ENCODE results near the gene KRTAP19-1.

Gene KRTAP19-1

DNA sequence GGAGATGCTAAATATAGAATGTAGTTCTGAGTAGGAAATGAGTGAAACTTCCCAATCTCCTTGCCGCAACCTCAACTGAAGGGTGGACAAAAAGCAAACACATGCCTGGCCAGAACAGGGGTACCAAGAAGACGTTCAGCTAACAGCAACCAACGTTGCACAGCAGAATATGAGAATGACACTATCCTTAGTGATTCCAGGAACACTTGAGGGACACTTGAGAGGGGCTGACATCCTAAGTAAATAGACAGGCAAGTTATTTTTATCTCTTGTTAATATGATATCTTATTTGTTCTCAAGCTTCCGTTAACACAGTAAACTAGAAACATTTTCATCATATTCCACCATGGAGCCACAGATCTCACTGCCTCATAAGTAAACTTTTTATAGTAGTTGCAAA lies 908 bp downstream of the KRTAP19-1 start (continued):
- no peak for TF ChIP-seq ZNF214 (tag by site-specific recombination; IDR thresholded peaks at IDR 0.05; ENCODE audit: borderline replicate concordance)

DNA sequence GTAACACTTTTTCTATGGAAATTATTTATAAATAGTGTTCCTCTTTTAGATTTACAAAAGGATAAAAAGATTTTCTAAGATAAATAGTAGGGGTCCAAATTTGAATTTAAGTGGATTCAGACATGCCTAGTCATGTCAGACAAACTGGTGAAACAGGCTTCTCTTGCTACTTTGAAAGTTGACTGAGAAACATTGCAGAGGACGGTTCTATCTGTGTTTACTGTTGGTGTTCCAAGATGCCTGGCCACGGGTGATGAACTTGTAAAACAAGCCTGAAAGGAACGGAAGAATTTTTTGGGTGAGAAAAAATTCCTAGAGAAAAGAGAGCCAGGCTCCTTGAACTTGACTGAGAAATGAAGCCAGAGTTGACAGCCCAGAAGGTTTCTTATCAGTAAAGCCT lies 2.2 kb downstream of the KRTAP19-1 start:
- POLR2A ChIA-PET = no interaction called here
- H3K4me1 ChIP-seq (ENCODE audit: control insufficient read depth, insufficient read depth, low read length) = no peaks in the 10 kb centered on the region
- CTCF ChIA-PET = no interaction called here
- H3K36me3 ChIP-seq (ENCODE audit: control insufficient read depth in 2 of 2, insufficient read depth in 1 of 2, low read length in 2 of 2) = no peaks in the 10 kb centered on the region
- H3K27ac ChIP-seq (ENCODE audit: extremely low read depth, low read depth, low read length) = no peak overlapping the region
- H3K9me3 ChIP-seq (ENCODE audit: control insufficient read depth, insufficient read depth, low read depth, low read length) = no peaks in the 10 kb centered on the region
- TF ChIP-seq MZF1 (tag by site-specific recombination; IDR thresholded peaks at IDR 0.05; ENCODE audit: borderline replicate concordance) = no peak
- no peak for TF ChIP-seq ZNF544 (tag by site-specific recombination; IDR thresholded peaks at IDR 0.05)
- TF ChIP-seq SCRT2 (tag by site-specific recombination; IDR thresholded peaks at IDR 0.05) = no peak
- no peak for TF ChIP-seq ZNF239 (tag by site-specific recombination; IDR thresholded peaks at IDR 0.05)
- TF ChIP-seq, protein P1, sequence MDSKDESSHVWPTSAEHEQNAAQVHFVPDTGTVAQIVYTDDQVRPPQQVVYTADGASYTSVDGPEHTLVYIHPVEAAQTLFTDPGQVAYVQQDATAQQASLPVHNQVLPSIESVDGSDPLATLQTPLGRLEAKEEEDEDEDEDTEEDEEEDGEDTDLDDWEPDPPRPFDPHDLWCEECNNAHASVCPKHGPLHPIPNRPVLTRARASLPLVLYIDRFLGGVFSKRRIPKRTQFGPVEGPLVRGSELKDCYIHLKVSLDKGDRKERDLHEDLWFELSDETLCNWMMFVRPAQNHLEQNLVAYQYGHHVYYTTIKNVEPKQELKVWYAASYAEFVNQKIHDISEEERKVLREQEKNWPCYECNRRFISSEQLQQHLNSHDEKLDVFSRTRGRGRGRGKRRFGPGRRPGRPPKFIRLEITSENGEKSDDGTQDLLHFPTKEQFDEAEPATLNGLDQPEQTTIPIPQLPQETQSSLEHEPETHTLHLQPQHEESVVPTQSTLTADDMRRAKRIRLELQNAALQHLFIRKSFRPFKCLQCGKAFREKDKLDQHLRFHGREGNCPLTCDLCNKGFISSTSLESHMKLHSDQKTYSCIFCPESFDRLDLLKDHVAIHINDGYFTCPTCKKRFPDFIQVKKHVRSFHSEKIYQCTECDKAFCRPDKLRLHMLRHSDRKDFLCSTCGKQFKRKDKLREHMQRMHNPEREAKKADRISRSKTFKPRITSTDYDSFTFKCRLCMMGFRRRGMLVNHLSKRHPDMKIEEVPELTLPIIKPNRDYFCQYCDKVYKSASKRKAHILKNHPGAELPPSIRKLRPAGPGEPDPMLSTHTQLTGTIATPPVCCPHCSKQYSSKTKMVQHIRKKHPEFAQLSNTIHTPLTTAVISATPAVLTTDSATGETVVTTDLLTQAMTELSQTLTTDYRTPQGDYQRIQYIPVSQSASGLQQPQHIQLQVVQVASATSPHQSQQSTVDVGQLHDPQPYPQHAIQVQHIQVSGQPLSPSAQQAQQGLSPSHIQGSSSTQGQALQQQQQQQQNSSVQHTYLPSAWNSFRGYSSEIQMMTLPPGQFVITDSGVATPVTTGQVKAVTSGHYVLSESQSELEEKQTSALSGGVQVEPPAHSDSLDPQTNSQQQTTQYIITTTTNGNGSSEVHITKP (tag by site-specific recombination; IDR thresholded peaks at IDR 0.05) = no peak
- TF ChIP-seq ZNF248 (tag by site-specific recombination; IDR thresholded peaks at IDR 0.05) = no peak
- TF ChIP-seq, protein P2, sequence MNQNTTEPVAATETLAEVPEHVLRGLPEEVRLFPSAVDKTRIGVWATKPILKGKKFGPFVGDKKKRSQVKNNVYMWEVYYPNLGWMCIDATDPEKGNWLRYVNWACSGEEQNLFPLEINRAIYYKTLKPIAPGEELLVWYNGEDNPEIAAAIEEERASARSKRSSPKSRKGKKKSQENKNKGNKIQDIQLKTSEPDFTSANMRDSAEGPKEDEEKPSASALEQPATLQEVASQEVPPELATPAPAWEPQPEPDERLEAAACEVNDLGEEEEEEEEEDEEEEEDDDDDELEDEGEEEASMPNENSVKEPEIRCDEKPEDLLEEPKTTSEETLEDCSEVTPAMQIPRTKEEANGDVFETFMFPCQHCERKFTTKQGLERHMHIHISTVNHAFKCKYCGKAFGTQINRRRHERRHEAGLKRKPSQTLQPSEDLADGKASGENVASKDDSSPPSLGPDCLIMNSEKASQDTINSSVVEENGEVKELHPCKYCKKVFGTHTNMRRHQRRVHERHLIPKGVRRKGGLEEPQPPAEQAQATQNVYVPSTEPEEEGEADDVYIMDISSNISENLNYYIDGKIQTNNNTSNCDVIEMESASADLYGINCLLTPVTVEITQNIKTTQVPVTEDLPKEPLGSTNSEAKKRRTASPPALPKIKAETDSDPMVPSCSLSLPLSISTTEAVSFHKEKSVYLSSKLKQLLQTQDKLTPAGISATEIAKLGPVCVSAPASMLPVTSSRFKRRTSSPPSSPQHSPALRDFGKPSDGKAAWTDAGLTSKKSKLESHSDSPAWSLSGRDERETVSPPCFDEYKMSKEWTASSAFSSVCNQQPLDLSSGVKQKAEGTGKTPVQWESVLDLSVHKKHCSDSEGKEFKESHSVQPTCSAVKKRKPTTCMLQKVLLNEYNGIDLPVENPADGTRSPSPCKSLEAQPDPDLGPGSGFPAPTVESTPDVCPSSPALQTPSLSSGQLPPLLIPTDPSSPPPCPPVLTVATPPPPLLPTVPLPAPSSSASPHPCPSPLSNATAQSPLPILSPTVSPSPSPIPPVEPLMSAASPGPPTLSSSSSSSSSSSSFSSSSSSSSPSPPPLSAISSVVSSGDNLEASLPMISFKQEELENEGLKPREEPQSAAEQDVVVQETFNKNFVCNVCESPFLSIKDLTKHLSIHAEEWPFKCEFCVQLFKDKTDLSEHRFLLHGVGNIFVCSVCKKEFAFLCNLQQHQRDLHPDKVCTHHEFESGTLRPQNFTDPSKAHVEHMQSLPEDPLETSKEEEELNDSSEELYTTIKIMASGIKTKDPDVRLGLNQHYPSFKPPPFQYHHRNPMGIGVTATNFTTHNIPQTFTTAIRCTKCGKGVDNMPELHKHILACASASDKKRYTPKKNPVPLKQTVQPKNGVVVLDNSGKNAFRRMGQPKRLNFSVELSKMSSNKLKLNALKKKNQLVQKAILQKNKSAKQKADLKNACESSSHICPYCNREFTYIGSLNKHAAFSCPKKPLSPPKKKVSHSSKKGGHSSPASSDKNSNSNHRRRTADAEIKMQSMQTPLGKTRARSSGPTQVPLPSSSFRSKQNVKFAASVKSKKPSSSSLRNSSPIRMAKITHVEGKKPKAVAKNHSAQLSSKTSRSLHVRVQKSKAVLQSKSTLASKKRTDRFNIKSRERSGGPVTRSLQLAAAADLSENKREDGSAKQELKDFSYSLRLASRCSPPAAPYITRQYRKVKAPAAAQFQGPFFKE (tag by site-specific recombination; IDR thresholded peaks at IDR 0.05; ENCODE audit: borderline replicate concordance) = no peak
- no peak for TF ChIP-seq KLF8 (tag by site-specific recombination; IDR thresholded peaks at IDR 0.05)
- no peak for TF ChIP-seq ZNF202 (tag by site-specific recombination; IDR thresholded peaks at IDR 0.05; ENCODE audit: borderline replicate concordance)
- no peak for TF ChIP-seq ZNF423 (tag by site-specific recombination; IDR thresholded peaks at IDR 0.05)
- no peak for TF ChIP-seq ZNF571 (tag by site-specific recombination; IDR thresholded peaks at IDR 0.05)
- no peak for TF ChIP-seq ZNF184 (tag by site-specific recombination; IDR thresholded peaks at IDR 0.05)
- TF ChIP-seq, protein P3, sequence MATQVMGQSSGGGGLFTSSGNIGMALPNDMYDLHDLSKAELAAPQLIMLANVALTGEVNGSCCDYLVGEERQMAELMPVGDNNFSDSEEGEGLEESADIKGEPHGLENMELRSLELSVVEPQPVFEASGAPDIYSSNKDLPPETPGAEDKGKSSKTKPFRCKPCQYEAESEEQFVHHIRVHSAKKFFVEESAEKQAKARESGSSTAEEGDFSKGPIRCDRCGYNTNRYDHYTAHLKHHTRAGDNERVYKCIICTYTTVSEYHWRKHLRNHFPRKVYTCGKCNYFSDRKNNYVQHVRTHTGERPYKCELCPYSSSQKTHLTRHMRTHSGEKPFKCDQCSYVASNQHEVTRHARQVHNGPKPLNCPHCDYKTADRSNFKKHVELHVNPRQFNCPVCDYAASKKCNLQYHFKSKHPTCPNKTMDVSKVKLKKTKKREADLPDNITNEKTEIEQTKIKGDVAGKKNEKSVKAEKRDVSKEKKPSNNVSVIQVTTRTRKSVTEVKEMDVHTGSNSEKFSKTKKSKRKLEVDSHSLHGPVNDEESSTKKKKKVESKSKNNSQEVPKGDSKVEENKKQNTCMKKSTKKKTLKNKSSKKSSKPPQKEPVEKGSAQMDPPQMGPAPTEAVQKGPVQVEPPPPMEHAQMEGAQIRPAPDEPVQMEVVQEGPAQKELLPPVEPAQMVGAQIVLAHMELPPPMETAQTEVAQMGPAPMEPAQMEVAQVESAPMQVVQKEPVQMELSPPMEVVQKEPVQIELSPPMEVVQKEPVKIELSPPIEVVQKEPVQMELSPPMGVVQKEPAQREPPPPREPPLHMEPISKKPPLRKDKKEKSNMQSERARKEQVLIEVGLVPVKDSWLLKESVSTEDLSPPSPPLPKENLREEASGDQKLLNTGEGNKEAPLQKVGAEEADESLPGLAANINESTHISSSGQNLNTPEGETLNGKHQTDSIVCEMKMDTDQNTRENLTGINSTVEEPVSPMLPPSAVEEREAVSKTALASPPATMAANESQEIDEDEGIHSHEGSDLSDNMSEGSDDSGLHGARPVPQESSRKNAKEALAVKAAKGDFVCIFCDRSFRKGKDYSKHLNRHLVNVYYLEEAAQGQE (tag by site-specific recombination; IDR thresholded peaks at IDR 0.05) = no peak
- TF ChIP-seq ZNF830 (tag by site-specific recombination; IDR thresholded peaks at IDR 0.05; ENCODE audit: low read depth) = no peak
- no peak overlapping the region for H3K4me3 ChIP-seq (ENCODE audit: low read depth, low read length)

Data from HEK293 (cell line).